Adrenal gland (tissue), 5 donors: Measurements from ENCODE around the gene CNTN1.

Experiments used
- CTCF ChIP-seq, 6 experiments: fragments of 450-650 bp in 4 of 6; fragments of 200-600 bp in 2 of 6; sonication (generic) in 1 of 6; IDR thresholded peaks; 1 replicate in 5 of 6; 2 replicates in 1 of 6; pipeline versions ENCODE4 v1.5.1 to v1.8.0; 2016 to 2021; ENCODE audit warnings: antibody characterized with exemption in 6 of 6, mild to moderate bottlenecking in 2 of 6, moderate library complexity in 1 of 6
- POLR2A ChIP-seq, 2 donors: fragments of 450-650 bp; IDR thresholded peaks; one replicate each; pipeline ENCODE4 v1.6.1; 2017; ENCODE audit warnings: antibody characterized with exemption in 2 of 2, mild to moderate bottlenecking in 2 of 2, moderate library complexity in 1 of 2
- donor health status: DM: no; HTN: no; CAD: no.

GRCh38 chr12:41039461-41039860 is 347.2 kb downstream of the CNTN1 start:
- TF ChIP-seq CTCF (IDR thresholded peaks at IDR 0.05): no peak
- no peak for TF ChIP-seq POLR2A (IDR thresholded peaks at IDR 0.05)
